ENCODE measurements around the gene CHID1. TPM values are rescaled to one million over a fixed set of nuclear protein-coding genes. Genes with fewer than 3 reads are reported as not detected.

The CHID1 gene
- total and polyA plus RNA-seq, 9 of the 15 experiments (the other 6 are each of a cell fraction or from before 2014, with no cell fraction given): 15.1 to 108 (median 39.8) TPM

GRCh38 chr11:911031-911889 lies 650 bp upstream of the CHID1 start (continued):
- TF ChIP-seq TCF7L2 (IDR thresholded peaks at IDR 0.05; ENCODE audit: low read depth, low read length): 0 out of 2 replicates have a peak, but pooled peaks have one; percentile 51
- TF ChIP-seq KAT8 (IDR thresholded peaks at IDR 0.05; ENCODE audit: low read depth): no peak
- no peak for TF ChIP-seq ZNF699 (CRISPR knock-in tag; IDR thresholded peaks at IDR 0.05; ENCODE audit: insufficient replicate concordance)
- no peak for TF ChIP-seq HEY1 (CRISPR knock-in tag; IDR thresholded peaks at IDR 0.05; ENCODE audit: borderline replicate concordance)
- no peak for TF ChIP-seq ZNF174 (CRISPR knock-in tag; IDR thresholded peaks at IDR 0.05)
- no peak for TF ChIP-seq THRB (CRISPR knock-in tag; conservative IDR thresholded peaks at IDR 0.05)
- TF ChIP-seq YBX1 (IDR thresholded peaks at IDR 0.05): no peak
- TF ChIP-seq RFX7 (CRISPR knock-in tag; IDR thresholded peaks at IDR 0.05): no peak
- TF ChIP-seq VEZF1 (CRISPR knock-in tag; IDR thresholded peaks at IDR 0.05): no peak; the same call in none of the 2 replicates
- no peak for TF ChIP-seq JUND (IDR thresholded peaks at IDR 0.05; ENCODE audit: borderline replicate concordance, low read depth, low read length)
- TF ChIP-seq JUND (tag; IDR thresholded peaks at IDR 0.05; ENCODE audit: borderline replicate concordance, low read depth, low read length): no peak
- no peak for TF ChIP-seq NFE2L1 (tag; IDR thresholded peaks at IDR 0.05; ENCODE audit: borderline replicate concordance, low read depth)
- peak; percentile 75 for TF ChIP-seq MAX (CRISPR knock-in tag; IDR thresholded peaks at IDR 0.05)
- no peak for TF ChIP-seq ZNF140 (CRISPR knock-in tag; IDR thresholded peaks at IDR 0.05)
- no peak for TF ChIP-seq ZNF124 (CRISPR knock-in tag; IDR thresholded peaks at IDR 0.05)
- no peak for TF ChIP-seq IRF2 (CRISPR knock-in tag; IDR thresholded peaks at IDR 0.05)
- TF ChIP-seq MITF (IDR thresholded peaks at IDR 0.05): no peak
- 0 out of 2 replicates have a peak, but pooled peaks have one; percentile 32 for TF ChIP-seq SMARCE1 (IDR thresholded peaks at IDR 0.05)
- peak; percentile 40; the same call in 1 of the 2 replicates for TF ChIP-seq THAP12 (CRISPR knock-in tag; IDR thresholded peaks at IDR 0.05)
